Hepatocyte (in vitro differentiated cells): ENCODE data around the gene AMBN. TPM values are rescaled to one million over a fixed set of nuclear protein-coding genes. Genes with fewer than 3 reads are reported as not detected.

Experiments used
- DNase-seq: peaks from one replicate; pipeline ENCODE4 v3.0.0-alpha.2; 2016; ENCODE audit warnings: low spot score
- H2AFZ ChIP-seq: fragments of 200-600 bp; sonication (generic); 2 replicates; pipeline ENCODE4 v1.6.0; 2016; ENCODE audit warnings: antibody characterized with exemption, mild to moderate bottlenecking
- H3K27ac ChIP-seq: fragments of 200-600 bp; sonication (generic); 2 replicates; pipeline ENCODE4 v1.5.1; 2016; ENCODE audit warnings: mild to moderate bottlenecking
- H3K27me3 ChIP-seq: fragments of 200-600 bp; sonication (generic); 2 replicates; pipeline ENCODE4 v1.6.1; 2016
- H3K36me3 ChIP-seq: fragments of 200-600 bp; sonication (generic); replicated peaks from 2 replicates; pipeline ENCODE4 v1.5.1; 2016; ENCODE audit warnings: low read depth; ENCODE audit not compliant: insufficient read depth
- H3K4me1 ChIP-seq: fragments of 200-600 bp; sonication (generic); 2 replicates; pipeline ENCODE4 v1.5.1; 2016; ENCODE audit warnings: mild to moderate bottlenecking, moderate library complexity; ENCODE audit not compliant: insufficient read depth
- H3K4me2 ChIP-seq: fragments of 200-600 bp; sonication (generic); 2 replicates; pipeline ENCODE4 v1.6.0; 2016
- H3K4me3 ChIP-seq: fragments of 200-600 bp; sonication (generic); 2 replicates; pipeline ENCODE4 v1.5.1; 2016; ENCODE audit warnings: mild to moderate bottlenecking
- H3K79me2 ChIP-seq: fragments of 200-600 bp; sonication (generic); 2 replicates; pipeline ENCODE4 v1.6.0; 2017; ENCODE audit warnings: mild to moderate bottlenecking
- H3K9me2 ChIP-seq: fragments of 200-600 bp; sonication (generic); replicated peaks from 2 replicates; pipeline ENCODE4 v1.6.0; 2017; ENCODE audit warnings: mild to moderate bottlenecking; ENCODE audit not compliant: insufficient read depth
- H3K9me3 ChIP-seq: fragments of 200-600 bp; sonication (generic); 2 replicates; pipeline ENCODE4 v1.5.1; 2016; ENCODE audit warnings: low read depth, mild to moderate bottlenecking
- H4K20me1 ChIP-seq: fragments of 200-600 bp; sonication (generic); 2 replicates; pipeline ENCODE4 v1.6.0; 2016; ENCODE audit warnings: mild to moderate bottlenecking; ENCODE audit not compliant: insufficient read depth, poor library complexity, severe bottlenecking
- EZH2 ChIP-seq: fragments of 200-600 bp; sonication (generic); IDR thresholded peaks from 2 replicates; pipeline ENCODE4 v1.6.1; 2016; ENCODE audit warnings: antibody characterized with exemption, mild to moderate bottlenecking, borderline replicate concordance
- EZH2phosphoT487 ChIP-seq: fragments of 200-600 bp; sonication (generic); IDR thresholded peaks from one replicate; pipeline ENCODE4 v1.6.1; 2018; ENCODE audit warnings: antibody characterized with exemption, mild to moderate bottlenecking, low read depth, moderate library complexity; ENCODE audit not compliant: unreplicated experiment, severe bottlenecking
- WGBS: methylation state at CpG from one replicate; pipeline ENCODE4 v1.1.6; 2016; ENCODE audit warnings: low lambda C conversion rate; ENCODE audit errors: missing lambda C conversion rate; 5-methylcytosine and 5-hydroxymethylcytosine counted together
- polyA plus RNA-seq: library from polyadenylated mRNA; unstranded; fragments of >200 nt; fragmentation: Nextera tagmentation; extraction: Ambion mirVana; gene quantifications from 2 replicates; pipeline ENCODE4 v1.2.1, GENCODE V29; 2016
- total RNA-seq: library from RNA; depleted of rRNA; stranded (reverse); fragments of >200 nt; gene quantifications from 2 replicates; pipeline ENCODE4 v1.2.3, GENCODE V29; 2014
- TF ChIP-seq, protein P1 (sequence below): fragments of 200-600 bp; sonication (generic); IDR thresholded peaks from 2 replicates; pipeline ENCODE4 v1.5.1; 2016; ENCODE audit warnings: antibody characterized with exemption, mild to moderate bottlenecking; ENCODE audit not compliant: poor library complexity

AMBN gene
- total and polyA plus RNA-seq, 2 experiments from 2014 or later: not detected

DNA sequence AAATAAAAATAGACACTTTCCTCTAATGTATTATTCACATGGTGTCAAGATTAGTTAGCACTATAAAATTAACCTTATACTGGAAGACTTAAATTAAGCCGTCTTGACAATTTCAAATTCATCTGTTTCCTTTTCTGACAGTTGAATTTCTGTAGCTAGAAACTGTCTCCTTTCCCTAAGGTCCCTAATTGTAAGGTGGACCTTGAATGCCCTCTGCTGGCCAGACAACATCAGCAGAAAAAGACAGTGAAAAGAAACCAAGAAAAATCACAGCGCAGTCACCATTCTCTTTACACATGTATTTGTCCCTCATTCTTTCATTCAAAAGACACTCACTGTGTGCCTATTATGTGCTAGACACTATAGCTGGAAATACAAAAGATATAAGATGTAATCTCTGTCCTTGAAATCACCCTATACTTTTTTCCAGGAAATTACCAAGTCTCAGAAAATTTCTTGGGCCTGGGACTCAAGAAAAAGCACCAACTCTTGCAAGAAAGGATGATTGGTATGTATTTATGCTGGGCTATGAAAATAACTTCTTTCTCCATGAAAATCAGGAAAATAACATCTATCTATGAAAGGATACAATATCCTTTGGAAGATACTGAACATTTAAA, 32.7 kb upstream of the AMBN start:
- H3K9me3 ChIP-seq: no peaks in the 10 kb centered on the region
- H3K4me3 ChIP-seq: no peak overlapping the region
- peak; percentile 64 for DNase-seq
- no peak overlapping the region for H3K4me2 ChIP-seq
- H3K36me3 ChIP-seq: no peaks in the 10 kb centered on the region
- no peaks in the 10 kb centered on the region for H3K9me2 ChIP-seq
- peaks cover under 1% of the 10 kb centered on the region for H3K4me1 ChIP-seq
- TF ChIP-seq, protein P1, sequence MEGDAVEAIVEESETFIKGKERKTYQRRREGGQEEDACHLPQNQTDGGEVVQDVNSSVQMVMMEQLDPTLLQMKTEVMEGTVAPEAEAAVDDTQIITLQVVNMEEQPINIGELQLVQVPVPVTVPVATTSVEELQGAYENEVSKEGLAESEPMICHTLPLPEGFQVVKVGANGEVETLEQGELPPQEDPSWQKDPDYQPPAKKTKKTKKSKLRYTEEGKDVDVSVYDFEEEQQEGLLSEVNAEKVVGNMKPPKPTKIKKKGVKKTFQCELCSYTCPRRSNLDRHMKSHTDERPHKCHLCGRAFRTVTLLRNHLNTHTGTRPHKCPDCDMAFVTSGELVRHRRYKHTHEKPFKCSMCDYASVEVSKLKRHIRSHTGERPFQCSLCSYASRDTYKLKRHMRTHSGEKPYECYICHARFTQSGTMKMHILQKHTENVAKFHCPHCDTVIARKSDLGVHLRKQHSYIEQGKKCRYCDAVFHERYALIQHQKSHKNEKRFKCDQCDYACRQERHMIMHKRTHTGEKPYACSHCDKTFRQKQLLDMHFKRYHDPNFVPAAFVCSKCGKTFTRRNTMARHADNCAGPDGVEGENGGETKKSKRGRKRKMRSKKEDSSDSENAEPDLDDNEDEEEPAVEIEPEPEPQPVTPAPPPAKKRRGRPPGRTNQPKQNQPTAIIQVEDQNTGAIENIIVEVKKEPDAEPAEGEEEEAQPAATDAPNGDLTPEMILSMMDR: peak; percentile 89
- TF ChIP-seq EZH2: no peak
- no peak for TF ChIP-seq EZH2phosphoT487
- no peak overlapping the region for H3K27ac ChIP-seq
- 28% methylated on average over 2 of the region's 2 CpGs for WGBS
- no peaks in the 10 kb centered on the region for H4K20me1 ChIP-seq
- H3K79me2 ChIP-seq: no peaks in the 10 kb centered on the region
- peak overlapping the region; percentile 9 for H2AFZ ChIP-seq
- H3K27me3 ChIP-seq: no peaks in the 10 kb centered on the region

DNA sequence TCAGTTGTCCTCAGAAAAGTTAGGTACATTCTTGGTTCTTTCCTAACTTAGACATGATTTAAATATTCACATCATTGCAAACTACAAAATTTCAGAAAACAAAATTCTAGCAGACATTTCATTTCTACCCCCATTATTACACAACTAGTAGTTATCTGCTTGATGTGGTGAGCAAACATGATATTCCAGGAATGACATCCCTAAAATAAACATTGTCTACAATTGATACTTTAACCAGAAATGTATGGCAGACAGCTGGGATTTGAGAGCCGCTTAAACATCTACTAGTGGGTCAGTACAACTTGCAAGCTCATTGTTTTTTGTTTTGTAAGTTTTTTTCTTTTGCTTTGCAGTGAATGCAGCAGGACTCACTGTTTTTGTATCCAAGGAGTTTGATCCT, 32.1 kb upstream of the AMBN start:
- WGBS: 66% methylated on average over 1 of the region's 1 CpG
- H3K4me3 ChIP-seq: no peak overlapping the region
- H3K27ac ChIP-seq: no peak overlapping the region
- no peaks in the 10 kb centered on the region for H3K27me3 ChIP-seq
- H3K36me3 ChIP-seq: no peaks in the 10 kb centered on the region
- no peak for TF ChIP-seq EZH2phosphoT487
- no peak for TF ChIP-seq EZH2
- TF ChIP-seq, protein P1: no peak
- peaks cover 3% of the 10 kb centered on the region for H3K4me1 ChIP-seq
- no peaks in the 10 kb centered on the region for H3K9me2 ChIP-seq
- no peaks in the 10 kb centered on the region for H3K9me3 ChIP-seq
- H3K79me2 ChIP-seq: no peaks in the 10 kb centered on the region
- no peak for DNase-seq
- H2AFZ ChIP-seq: no peak overlapping the region
- H4K20me1 ChIP-seq: no peaks in the 10 kb centered on the region
- H3K4me2 ChIP-seq: no peak overlapping the region

DNA sequence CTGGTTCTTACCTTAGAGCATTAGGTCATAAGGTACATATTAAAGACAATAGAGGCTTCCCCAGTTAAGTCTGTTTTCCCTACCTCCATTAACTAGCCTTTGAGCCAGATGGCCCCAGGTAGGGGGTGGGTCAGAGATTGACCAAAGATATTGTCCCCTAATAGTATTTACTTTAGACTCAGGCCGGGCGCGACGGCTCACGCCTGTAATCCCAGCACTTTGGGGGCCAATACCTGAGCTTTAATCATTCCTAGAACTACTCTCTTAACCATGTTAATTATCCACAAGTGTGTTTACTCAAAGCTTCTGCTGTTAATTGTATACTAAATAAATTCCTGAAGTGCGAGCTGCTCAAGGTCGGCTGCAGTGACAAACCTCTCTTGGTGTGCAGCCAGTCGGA, 28.0 kb upstream of the AMBN start:
- Histone ChIP-seq H3K27me3 (no peaks in the 10 kb centered on the region), H3K4me1 (peaks cover 3% of the 10 kb centered on the region), H4K20me1 (no peaks in the 10 kb centered on the region), H3K4me2 (peak overlapping the region; percentile 58), H3K27ac (no peak overlapping the region), H3K9me3 (no peaks in the 10 kb centered on the region), H3K4me3 (no peak overlapping the region), H2AFZ (no peak overlapping the region), H3K36me3 (no peaks in the 10 kb centered on the region), H3K9me2 (no peaks in the 10 kb centered on the region), H3K79me2 (no peaks in the 10 kb centered on the region)
- 36% methylated on average over 8 of the region's 8 CpGs for WGBS
- TF ChIP-seq EZH2 (no peak), EZH2phosphoT487 (no peak)
- TF ChIP-seq, protein P1: no peak
- peak; percentile 40 for DNase-seq

DNA sequence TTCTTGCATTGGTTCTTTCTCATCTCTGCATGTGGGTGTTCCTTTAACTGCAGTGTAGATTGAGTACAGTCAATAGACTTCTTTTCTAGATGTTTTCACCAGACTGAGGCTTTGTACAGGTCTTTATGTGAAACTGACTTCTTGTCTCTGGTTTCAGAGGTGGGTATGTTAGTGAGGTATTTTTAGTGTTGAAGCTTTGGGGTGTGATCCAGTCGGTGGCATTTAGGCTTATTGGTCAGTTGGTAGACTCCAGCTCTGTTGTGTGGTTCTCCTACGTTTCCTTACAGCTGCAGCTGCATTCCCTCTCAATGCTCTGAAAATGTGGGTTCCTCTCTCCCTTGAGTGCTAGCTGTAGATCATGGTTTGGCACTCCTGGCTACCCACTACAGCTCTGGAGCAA, 21.3 kb upstream of the AMBN start:
- Histone ChIP-seq H2AFZ (no peak overlapping the region), H3K4me1 (no peaks in the 10 kb centered on the region), H3K9me3 (no peaks in the 10 kb centered on the region), H3K4me3 (no peak overlapping the region), H3K36me3 (no peaks in the 10 kb centered on the region), H3K79me2 (no peaks in the 10 kb centered on the region), H3K27me3 (no peaks in the 10 kb centered on the region), H3K27ac (no peak overlapping the region), H3K4me2 (no peak overlapping the region), H3K9me2 (no peaks in the 10 kb centered on the region), H4K20me1 (no peaks in the 10 kb centered on the region)
- TF ChIP-seq, protein P1: no peak
- TF ChIP-seq EZH2 (no peak), EZH2phosphoT487 (no peak)
- no peak for DNase-seq
- WGBS: 91% methylated on average over 2 of the region's 2 CpGs
